IPS-11a (cell line): ENCODE results near the gene BCL6B.
A peak's percentile ranks its signal among the peaks of the same experiment; 100 is the strongest.

Experiments used
- H3K4me3 ChIP-seq: one replicate; pipeline ENCODE4 v1.5.1; 2013; ENCODE audit warnings: low read depth, low read length, control low read depth

Gene BCL6B

DNA sequence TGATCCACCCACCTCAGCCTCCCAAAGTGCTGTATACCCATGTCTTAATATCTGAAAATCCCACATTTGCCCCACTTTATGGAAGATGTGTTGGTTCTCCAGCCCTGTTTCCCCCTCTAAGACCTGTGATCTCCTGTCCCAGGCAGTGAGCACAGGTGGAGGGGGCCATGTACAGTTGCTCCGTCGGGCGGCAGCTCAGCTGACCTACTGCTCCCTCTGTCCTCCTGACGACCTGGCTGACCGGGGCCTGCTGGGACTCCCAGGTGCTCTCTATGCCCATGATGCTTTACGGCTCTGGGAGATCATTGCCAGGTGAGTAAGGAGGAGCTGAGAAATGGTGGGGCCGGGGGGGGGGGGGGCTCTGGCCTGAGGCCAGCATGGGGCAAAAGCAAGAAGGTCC, 17.1 kb upstream of the BCL6B start:
- H3K4me3 ChIP-seq = no peak overlapping the region

DNA sequence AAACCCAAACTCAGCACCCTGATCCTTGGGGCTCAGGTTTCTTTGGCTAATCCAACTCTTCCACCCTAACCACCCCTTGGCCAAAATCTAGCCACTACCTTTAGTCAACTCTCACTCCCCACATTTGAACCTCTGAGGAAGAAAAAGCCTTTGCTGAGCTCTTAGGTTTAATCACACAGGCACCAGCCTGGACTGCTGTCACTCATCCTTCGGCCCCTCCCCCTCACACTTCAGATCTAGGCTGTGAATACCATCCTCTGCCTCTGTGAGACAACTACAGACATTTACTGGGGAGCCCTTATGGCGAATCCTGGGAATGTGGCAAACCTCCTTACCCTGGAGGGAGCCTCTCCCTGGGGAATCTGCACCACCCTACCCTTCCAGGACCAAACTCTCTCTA, 15.7 kb upstream of the BCL6B start:
- H3K4me3 ChIP-seq = no peak overlapping the region

DNA sequence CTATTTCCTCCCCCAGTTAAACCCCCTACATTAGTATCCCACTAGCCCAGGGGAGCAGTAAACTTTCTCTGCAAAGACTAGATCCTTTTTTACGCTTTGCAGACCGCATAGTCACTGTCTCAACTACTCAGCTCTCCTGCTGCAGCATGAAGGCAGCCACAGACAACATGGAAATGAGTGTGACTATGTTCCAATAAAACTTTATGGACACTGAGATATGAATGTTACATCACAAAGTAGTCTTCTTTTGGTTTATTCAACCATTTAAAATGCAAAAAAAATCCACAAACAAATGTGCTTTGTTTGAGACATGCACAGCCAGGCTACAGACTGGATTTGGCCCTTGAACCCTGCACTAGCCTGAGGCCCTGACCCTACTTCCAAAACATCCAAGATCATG, 12.3 kb upstream of the BCL6B start:
- no peak overlapping the region for H3K4me3 ChIP-seq

DNA sequence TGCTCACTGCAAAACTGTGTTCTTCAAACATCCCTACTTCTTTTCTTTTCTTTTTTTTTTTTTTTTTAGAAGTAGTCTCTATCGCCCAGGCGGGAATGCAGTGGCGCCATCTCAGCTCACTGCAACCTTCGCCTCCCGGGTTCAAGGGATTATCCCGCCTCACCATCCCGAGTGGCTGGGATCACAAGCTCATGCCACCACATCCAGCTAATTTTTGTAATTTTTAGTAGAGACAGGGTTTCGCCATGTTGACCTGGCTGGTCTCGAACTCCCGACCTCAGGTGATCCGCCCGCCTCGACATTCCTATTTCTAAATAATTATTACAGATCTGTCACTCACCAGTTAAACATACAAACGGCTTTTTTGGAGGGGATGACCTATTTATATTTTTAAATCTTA, 11.4 kb upstream of the BCL6B start:
- H3K4me3 ChIP-seq = peak overlapping the region; percentile 76

DNA sequence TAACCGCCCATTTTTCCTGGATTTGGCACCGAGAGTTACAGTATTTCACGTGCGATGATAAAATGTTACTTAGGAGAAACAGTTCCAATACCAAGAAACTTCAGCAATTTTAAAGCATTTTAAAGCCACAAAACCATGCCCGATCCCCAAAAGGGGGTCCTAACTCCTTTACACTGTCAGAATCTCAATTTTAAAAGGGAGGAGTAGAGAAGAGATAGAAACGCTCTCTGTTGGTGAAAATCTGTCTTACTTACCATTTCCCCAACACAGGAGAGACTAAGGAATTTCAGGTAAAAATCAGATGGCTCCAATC, 11.0 kb upstream of the BCL6B start:
- peak overlapping the region; percentile 76 for H3K4me3 ChIP-seq

DNA sequence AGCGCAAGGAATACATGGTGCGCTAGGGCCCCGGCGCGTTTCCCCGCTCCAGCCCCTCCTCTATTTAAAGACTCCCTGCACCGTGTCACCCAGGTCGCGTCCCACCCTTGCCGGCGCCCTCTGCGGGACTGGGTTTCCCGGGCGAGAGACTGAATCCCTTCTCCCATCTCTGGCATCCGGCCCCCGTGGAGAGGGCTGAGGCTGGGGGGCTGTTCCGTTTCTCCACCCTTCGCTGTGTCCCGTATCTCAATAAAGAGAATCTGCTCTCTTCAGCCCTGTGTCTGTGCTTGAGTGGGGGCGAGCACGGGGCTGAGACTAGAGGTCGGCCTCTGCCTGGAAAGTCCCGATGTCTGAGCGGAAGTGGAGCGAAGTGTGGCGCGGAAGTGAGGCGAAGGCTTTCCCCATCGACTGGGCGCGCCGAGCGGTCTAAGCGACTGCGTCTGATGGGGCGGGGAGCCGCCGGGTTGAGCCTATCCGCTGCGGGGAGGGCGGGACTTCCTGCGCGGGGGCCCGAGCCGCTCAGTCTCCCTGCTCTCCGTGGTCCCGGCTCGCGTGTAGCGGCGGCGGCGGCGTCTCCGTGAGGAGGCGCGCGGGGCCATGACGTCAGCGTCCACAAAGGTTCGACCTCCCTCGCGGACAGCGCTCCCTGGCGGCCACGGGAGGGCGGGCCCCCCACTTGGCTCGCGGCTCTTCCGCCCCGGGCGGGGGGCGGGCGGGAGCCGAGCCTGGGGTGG, 8.4 kb upstream of the BCL6B start:
- H3K4me3 ChIP-seq = peak overlapping the region; percentile 46

DNA sequence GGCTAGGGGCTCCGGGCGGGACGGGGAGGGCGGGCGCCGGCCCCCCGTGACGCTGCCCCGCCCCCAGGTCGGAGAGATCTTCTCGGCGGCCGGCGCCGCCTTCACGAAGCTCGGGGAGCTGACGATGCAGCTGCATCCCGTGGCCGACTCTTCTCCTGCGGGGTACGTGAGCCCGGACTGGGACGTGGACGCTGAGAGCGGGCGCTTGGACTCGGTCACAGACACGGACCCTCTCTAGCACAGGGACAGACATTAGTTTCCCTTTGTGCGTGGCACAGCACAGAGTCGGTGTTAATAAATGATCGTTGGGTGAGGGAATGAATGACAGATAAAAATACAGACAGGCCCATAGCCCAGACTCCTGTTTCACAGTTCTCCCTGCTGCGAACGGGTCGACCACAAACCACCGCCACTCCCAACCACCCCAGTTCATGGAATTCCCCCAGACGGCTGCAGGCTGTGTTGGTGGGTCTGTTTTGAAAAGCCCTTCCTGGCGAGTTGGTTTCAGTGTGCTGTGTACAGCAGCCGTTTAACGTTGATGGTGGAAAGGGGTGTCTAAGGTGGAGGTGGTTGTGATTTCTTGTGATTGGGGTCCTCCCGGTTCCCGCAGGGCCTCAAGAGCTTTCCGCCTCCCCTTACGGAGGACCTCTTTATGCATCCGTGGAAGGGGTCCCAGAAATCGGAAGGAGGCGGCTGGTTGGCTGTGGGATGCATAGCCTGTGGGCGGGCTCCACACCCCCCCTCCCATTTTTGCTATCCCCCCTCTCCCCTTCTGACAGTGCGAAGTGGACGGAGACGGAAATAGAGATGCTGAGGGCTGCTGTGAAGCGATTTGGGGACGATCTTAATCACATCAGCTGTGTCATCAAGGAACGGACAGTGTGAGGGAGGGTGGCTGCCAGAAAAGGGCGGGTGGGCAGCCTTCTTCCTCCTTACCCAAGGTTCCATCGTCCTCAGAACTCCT, 7.6 kb upstream of the BCL6B start:
- H3K4me3 ChIP-seq = peak overlapping the region; percentile 69

DNA sequence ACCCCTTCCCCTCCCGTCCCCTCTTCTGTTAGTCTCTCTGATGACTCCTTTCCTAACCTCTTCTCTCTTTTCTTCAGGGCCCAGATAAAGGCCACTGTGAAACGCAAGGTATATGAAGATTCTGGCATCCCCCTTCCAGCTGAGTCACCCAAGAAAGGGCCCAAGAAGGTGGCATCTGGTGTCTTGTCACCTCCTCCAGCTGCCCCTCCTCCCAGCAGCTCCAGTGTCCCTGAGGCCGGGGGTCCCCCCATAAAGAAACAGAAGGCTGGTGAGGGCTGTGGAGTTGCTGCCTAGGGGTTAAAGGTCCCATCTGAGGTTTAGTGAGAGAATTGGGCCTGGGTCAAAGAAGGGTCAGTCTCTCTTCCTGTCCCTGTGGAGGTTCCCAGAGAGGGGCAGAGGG, 6.4 kb upstream of the BCL6B start:
- H3K4me3 ChIP-seq = no peak overlapping the region

DNA sequence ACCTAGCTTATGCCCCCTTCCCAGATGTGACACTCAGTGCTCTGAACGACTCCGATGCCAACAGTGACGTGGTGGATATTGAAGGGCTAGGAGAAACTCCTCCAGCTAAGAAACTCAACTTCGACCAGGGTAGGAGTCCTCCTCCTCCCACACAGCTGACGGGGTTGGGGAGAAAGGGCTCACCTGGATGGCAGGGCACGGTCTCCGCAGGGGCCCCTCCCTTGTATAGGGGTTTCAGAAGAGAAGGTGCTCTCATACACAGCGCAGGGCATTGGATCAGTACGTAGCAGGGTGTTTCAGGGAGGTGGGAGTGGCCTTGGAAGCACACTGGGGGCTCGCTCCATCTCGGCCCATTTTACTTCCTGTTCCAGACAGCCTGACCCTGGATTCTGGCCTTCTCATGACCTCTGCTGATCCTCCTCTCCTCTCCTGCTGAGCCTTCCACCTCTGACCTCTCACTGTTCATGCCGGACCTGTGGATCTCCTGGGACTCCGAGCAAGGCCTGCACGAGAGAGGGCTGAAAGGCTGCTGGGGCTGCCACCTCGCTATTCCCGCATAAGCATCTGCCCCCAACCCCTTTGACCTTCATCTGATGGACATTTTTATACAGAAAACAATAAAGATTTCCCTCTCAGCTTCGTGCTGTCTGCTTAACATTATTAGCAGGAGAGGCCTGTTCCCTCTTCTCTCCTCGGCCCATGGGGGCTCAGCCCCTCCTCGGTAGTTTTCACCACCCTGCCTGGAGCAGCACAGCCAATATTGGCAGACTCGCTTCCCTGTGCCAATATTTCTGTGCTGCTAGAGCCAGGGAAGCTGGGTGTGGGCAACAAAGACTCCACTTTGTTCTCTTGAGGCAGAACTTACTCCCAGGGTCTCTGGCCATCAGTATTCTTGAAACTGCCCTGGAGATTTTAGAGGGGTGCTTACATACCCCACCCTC, 5.7 kb upstream of the BCL6B start:
- H3K4me3 ChIP-seq = no peak overlapping the region

DNA sequence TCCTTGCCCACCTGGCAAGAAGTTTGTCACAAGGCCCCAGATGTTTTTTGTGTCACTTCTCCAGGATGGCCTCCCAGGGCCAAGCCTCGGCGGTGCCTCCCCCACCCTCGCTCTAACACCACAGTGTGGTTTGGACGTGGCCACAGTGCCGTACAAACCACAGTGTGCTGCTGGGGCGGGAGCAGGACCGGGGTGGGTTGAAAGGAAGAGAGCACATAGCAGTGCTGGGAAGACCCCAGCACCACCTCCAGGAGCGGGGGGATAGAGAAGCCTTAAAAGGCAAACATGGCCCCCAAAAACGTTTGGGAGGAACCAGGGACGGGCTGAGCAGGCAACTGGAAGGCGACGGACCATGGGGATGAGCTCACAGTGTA, 5.0 kb upstream of the BCL6B start:
- no peak overlapping the region for H3K4me3 ChIP-seq

DNA sequence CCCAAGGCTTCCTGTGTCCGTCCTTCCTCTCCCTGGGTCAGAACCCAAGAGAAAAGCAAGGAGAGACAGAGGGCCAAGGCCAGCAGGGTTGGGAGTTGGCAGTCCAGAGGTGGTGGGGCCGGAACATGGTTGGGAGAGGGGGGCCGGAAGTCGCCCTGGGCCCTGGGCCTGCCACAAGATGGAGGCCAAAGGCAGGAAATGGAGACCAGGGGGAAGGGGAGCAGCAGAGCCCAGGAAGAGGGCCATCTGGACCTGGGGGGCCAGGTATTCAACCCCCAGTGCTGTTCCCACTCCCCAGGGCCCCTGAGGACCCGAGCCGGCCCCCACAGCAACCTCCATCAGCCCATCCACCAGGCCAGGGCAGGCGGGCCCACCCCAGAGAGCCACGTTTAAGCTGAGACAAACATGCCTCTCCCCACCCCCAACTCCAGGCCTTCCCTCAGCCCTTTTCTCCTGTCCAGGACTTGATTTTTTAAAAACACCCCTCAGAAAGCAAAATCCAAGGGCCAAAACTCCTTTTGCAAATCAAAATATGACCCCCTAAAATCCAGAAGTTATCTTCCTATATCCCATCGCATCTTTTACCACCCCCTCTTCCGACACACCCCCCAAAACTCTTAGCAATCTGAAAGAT, 4.4 kb upstream of the BCL6B start:
- H3K4me3 ChIP-seq = no peak overlapping the region

DNA sequence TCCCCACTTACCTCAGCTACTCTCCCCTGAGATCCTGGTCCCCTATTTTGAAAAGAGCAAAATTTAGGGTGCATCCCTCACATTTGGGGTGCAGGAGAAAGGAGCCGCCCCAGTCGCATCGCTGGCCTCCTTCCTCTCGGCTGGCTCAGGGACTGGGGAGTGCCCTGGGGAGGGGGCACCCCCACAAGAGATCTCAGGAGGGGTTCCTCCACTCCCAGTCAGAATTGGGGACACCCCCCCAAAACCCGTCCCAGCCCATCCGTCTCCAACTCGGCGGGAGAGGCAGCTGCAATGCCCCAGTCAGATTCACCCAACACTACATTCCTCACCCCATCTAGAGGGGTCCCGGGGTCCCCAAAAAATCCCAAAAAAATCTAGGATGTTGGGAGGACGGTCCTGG, 3.5 kb upstream of the BCL6B start:
- no peak overlapping the region for H3K4me3 ChIP-seq

DNA sequence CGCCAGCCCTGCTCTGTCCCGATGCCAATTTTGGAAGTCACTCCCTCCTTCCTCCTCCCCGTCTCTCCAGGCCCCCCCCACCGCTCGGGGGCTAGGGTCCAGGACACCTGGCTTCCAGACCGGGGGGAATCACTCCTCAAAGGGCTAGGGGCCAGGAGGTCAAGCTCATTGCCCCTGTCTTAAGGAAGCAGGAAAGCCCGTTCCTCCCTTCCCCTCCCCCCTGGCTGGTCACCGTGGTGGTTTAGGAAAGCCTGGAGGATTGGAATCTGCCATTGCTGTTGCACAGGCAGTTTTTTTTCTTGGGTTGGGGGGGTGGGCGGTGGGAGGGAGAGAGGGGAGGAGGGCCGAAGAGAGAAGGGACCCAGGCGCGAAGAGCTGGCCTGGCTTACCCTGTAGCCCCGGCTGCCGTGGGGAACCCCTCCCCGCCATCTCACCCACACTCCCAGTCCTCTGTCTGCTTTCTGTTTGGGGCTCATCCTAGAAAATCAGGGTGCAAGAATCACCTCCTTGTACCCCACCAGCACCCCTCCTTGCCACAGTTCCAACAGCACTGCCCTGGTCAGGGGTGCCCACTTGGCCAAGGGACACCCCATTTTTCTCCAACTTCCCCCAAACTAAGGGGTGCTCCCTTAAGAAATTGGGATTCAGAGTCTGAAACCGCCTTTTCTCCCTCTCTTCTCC, 2.9 kb upstream of the BCL6B start:
- H3K4me3 ChIP-seq = peak overlapping the region; percentile 13

DNA sequence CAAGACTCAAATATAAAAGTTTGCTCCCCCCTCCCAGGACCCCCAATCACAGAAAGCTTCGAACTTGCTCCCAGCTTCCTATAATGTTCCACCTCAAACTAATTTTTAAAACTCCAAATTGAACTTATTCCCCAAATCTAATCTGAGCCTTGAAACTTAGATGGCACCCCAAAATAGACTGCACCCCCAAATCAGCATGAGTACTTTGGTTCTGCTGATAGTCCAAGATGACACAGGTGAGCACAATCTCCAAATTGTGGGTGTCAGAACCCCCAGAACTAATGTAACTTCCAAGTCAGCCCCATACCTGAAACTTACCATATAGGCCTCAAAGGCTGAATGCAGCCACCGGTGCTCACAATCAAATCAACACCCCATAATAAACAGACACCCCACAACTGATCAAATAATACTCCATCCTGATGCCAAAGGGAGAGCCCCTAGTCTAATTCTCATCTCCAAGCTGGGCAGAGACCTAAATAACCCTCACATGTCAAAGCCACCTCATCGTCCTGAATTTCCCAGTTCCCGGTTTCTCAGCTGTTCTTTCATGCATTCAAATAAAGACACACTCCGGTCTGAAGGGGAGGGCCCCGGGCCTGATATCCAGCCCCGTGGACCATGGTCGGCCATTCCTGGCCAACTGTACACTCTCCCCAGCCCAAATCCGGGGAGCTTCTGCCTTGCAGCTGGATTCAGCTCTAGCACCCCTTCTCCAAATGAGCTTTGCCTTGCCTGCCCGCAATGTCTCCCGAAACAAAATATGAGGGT, 1.8 kb upstream of the BCL6B start:
- no peak overlapping the region for H3K4me3 ChIP-seq

DNA sequence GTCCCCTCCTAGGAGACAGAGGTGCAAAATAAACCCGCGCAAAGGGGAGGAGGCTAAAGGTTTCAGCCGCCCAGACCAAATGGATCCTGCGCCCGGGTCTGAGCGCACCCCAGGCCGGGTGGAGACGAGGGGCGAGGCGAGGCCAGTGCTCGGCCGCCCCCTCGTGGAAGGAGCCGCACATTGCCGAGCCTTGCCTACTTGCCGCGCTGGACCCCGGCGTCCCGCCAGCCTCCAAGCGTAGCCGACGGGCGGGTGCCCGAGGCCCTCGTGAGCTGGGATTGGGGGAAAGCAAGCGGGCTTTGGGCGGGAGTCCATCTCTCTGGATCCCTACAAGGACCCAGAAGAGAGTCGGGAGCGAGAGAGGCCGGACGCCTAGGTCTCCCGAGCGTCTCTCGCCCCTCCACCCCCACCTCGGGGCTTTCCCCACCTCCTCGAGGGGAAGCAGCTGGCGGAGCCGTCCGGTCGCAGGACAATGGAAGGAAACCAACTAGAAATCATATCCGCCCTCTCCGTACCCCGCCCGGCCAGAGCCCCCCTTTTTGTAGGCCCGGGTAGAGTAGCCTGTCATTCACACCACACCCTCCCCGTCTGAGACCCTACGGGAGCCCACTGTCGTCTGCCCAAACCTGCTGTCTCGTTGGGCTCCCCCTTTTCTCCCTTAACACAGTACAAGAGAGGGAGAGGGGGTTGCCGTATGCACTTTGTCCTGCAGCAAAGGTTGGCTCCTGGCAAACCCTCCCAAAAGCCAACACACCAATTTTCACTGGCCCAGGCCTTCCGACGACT, 664 bp upstream of the BCL6B start:
- peak overlapping the region; percentile 17 for H3K4me3 ChIP-seq

DNA sequence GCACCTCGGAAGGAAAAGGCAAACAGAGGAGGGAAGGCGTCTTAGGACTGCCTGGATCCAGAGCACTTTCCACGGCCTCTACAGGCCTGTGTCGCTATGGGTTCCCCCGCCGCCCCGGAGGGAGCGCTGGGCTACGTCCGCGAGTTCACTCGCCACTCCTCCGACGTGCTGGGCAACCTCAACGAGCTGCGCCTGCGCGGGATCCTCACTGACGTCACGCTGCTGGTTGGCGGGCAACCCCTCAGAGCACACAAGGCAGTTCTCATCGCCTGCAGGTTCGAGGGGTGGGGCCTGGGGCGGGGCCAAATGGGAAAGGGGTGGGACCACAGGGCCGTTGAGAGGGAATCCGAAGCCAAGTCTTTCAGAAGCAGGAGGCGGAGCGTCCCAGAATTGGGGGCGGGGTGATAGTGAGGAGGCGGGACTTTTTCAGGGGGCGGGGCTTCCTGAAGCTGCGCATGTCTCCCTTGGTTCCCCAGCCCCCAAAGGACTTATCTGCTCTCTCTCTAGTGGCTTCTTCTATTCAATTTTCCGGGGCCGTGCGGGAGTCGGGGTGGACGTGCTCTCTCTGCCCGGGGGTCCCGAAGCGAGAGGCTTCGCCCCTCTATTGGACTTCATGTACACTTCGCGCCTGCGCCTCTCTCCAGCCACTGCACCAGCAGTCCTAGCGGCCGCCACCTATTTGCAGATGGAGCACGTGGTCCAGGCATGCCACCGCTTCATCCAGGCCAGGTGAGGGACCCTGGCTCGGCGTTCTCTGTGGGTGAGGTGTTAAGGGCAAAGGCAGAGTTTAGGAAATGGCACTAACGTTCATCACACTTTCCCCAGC, 939 bp downstream of the BCL6B start:
- peak overlapping the region; percentile 9 for H3K4me3 ChIP-seq

DNA sequence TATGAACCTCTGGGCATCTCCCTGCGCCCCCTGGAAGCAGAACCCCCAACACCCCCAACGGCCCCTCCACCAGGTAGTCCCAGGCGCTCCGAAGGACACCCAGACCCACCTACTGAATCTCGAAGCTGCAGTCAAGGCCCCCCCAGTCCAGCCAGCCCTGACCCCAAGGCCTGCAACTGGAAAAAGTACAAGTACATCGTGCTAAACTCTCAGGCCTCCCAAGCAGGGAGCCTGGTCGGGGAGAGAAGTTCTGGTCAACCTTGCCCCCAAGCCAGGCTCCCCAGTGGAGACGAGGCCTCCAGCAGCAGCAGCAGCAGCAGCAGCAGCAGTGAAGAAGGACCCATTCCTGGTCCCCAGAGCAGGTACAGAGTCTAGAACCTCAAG, 1.5 kb downstream of the BCL6B start:
- no peak overlapping the region for H3K4me3 ChIP-seq

DNA sequence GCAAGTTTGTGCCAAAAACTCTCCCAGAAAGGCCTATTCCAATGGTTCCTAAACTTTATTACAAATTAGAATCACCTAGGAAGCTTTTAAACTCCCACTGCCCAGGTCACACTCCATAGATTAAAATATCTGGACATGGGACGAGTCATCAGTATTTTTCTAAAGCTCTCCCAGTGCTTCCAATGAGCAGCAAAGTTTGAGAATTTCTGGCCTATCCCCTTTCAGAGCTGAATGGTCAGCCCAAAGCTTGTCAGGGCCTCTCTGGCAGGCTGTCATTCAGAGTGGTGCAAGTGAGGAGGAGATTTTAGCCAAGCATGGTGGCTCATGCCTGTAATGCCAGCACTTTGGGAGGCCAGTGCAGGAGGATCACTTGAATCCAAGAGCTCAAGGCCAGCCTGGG, 2.4 kb downstream of the BCL6B start:
- no peak overlapping the region for H3K4me3 ChIP-seq
